ENCODE measurements around the gene MARF1. TPM values are rescaled to one million over a fixed set of nuclear protein-coding genes. Genes with fewer than 3 reads are reported as not detected.
"Not testable (repeated sequence)": the region's sequence is repeated elsewhere in the genome, so short reads cannot be mapped to it uniquely, and the experiment has no call there.

MARF1 gene
- total RNA-seq, 1 experiment from 2014 or later: 59.4 TPM

DNA sequence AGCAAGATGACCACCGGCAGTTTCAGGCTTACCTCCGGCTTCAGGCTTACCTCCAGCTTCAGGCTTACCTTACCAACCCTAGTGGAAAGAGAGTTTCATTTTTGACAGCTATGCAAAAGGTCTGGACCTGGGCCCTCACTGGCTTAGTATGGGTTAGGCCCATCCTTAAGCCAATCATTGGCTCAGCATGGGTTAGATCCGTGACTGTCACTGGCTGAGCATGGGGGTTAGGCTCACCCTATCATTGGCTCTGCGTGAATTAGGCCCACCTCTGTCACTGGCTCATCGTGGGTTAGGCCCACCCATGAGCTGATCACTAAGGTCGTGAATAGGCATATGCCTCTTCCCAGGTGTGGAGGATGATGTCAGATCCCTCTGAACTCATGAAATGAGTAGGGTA lies 15.2 kb upstream of the MARF1 start (continued):
- TF ChIP-seq CEBPB (IDR thresholded peaks at IDR 0.05; ENCODE audit: low read depth) (no peak), EZH2phosphoT487 (IDR thresholded peaks at IDR 0.05; ENCODE audit: borderline replicate concordance) (no peak)

DNA sequence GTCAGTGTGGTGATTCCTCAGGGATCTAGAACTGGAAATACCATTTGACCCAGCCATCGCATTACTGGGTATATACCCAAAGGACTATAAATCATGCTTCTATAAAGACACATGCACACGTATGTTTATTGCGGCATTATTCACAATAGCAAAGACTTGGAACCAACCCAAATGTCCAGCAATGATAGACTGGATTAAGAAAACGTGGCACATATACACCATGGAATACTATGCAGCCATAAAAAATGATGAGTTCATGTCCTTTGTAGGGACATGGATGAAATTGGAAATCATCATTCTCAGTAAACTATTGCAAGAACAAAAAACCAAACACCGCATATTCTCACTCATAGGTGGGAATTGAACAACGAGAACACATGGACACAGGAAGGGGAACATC lies 12.6 kb upstream of the MARF1 start:
- peaks cover 10 to 16% of the 10 kb centered on the region in 2 experiments; a peak in 1 of 4 replicates for H3K36me3 ChIP-seq (ENCODE audit: control insufficient read depth in 1 of 2, insufficient read depth in 2 of 2, low read length in 2 of 2)
- H2AFZ ChIP-seq (ENCODE audit: low read depth, low read length, poor library complexity, severe bottlenecking); CTCF ChIA-PET; H3K27me3 ChIP-seq (ENCODE audit: insufficient read depth, low read length); H3K4me3 ChIP-seq (replicated peaks in 1 of 2; ENCODE audit: low read depth in 1 of 2, low read length in 2 of 2); intact Hi-C loops (cut with micrococcal nuclease); H3K9ac ChIP-seq (ENCODE audit: low read length); DNase-seq (ENCODE audit: low read depth, low spot score); H3K9me3 ChIP-seq (ENCODE audit: control insufficient read depth in 1 of 2, insufficient read depth in 1 of 2, low read depth in 1 of 2, low read length in 2 of 2); H3K27ac ChIP-seq (ENCODE audit: low read depth, low read length); H4K20me1 ChIP-seq (ENCODE audit: insufficient read depth); H3K4me1 ChIP-seq (ENCODE audit: control insufficient read depth in 1 of 2, insufficient read depth in 2 of 2, low read length in 2 of 2); POLR2A ChIA-PET; ATAC-seq; BruUV-seq (replicated peaks); H3K4me2 ChIP-seq (ENCODE audit: low read length); H3K9me2 ChIP-seq (ENCODE audit: insufficient read depth); RAD21 ChIA-PET (ENCODE audit: low non-redundant PET in 1 of 2, low total read pairs in 2 of 2, uncharacterized antibody in 2 of 2, unreplicated experiment in 2 of 2): not testable (repeated sequence)
- H3K79me2 ChIP-seq (ENCODE audit: insufficient read depth, low read length): peaks cover 90% of the 10 kb centered on the region

DNA sequence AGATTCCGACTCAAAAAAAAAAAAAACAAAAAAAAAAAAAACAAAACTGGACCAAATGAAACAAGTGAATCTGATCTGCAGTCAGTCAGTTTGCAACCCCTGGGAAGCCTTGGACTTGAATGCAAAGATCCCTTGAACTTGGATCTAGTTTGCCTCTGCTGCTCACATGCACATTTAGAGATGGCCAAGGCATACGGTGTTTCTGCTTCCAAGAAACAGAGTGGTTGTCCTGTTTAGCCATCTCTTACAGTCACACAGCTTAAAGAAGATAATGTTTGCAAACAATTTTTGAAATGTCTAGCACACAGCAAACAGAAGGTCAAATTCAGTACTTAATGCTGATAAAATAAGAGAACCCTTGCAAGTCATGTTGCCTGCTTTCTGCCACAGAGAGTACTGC lies 11.6 kb upstream of the MARF1 start:
- BruUV-seq (replicated peaks): no TSS peak
- TF ChIP-seq POLR2A (IDR thresholded peaks at IDR 0.05; ENCODE audit: borderline replicate concordance, extremely low read depth, insufficient read depth, insufficient read length) (no peak), SIN3A (IDR thresholded peaks at IDR 0.05; ENCODE audit: low read depth) (no peak), EZH2phosphoT487 (IDR thresholded peaks at IDR 0.05; ENCODE audit: borderline replicate concordance) (no peak), SRF (IDR thresholded peaks at IDR 0.05; ENCODE audit: low read depth) (no peak), CEBPB (IDR thresholded peaks at IDR 0.05; ENCODE audit: low read depth) (no peak), ZFX (IDR thresholded peaks at IDR 0.05) (no peak), SP1 (IDR thresholded peaks at IDR 0.05; ENCODE audit: low read depth) (no peak), FOSL1 (IDR thresholded peaks at IDR 0.05; ENCODE audit: low read depth) (no peak), JUND (IDR thresholded peaks at IDR 0.05) (no peak), EZH2 (IDR thresholded peaks at IDR 0.05) (no peak), TCF7L2 (IDR thresholded peaks at IDR 0.05; ENCODE audit: borderline replicate concordance, extremely low read depth, insufficient read depth, insufficient read length) (no peak), ZNF274 (IDR thresholded peaks at IDR 0.05; ENCODE audit: low read depth, low read length) (no peak), CBX3 (IDR thresholded peaks at IDR 0.05; ENCODE audit: low read depth) (no peak)
- TF ChIP-seq, protein P1, sequence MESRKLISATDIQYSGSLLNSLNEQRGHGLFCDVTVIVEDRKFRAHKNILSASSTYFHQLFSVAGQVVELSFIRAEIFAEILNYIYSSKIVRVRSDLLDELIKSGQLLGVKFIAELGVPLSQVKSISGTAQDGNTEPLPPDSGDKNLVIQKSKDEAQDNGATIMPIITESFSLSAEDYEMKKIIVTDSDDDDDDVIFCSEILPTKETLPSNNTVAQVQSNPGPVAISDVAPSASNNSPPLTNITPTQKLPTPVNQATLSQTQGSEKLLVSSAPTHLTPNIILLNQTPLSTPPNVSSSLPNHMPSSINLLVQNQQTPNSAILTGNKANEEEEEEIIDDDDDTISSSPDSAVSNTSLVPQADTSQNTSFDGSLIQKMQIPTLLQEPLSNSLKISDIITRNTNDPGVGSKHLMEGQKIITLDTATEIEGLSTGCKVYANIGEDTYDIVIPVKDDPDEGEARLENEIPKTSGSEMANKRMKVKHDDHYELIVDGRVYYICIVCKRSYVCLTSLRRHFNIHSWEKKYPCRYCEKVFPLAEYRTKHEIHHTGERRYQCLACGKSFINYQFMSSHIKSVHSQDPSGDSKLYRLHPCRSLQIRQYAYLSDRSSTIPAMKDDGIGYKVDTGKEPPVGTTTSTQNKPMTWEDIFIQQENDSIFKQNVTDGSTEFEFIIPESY (IDR thresholded peaks at IDR 0.05; ENCODE audit: extremely low read depth, insufficient replicate concordance, low read length): no peak
- TF ChIP-seq, protein P2, sequence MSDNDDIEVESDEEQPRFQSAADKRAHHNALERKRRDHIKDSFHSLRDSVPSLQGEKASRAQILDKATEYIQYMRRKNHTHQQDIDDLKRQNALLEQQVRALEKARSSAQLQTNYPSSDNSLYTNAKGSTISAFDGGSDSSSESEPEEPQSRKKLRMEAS (IDR thresholded peaks at IDR 0.05): no peak
- TF ChIP-seq, protein P3, sequence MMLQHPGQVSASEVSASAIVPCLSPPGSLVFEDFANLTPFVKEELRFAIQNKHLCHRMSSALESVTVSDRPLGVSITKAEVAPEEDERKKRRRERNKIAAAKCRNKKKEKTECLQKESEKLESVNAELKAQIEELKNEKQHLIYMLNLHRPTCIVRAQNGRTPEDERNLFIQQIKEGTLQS (IDR thresholded peaks at IDR 0.05): no peak
- TF ChIP-seq, protein P4, sequence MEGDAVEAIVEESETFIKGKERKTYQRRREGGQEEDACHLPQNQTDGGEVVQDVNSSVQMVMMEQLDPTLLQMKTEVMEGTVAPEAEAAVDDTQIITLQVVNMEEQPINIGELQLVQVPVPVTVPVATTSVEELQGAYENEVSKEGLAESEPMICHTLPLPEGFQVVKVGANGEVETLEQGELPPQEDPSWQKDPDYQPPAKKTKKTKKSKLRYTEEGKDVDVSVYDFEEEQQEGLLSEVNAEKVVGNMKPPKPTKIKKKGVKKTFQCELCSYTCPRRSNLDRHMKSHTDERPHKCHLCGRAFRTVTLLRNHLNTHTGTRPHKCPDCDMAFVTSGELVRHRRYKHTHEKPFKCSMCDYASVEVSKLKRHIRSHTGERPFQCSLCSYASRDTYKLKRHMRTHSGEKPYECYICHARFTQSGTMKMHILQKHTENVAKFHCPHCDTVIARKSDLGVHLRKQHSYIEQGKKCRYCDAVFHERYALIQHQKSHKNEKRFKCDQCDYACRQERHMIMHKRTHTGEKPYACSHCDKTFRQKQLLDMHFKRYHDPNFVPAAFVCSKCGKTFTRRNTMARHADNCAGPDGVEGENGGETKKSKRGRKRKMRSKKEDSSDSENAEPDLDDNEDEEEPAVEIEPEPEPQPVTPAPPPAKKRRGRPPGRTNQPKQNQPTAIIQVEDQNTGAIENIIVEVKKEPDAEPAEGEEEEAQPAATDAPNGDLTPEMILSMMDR (IDR thresholded peaks at IDR 0.05 in 2 of 3, conservative IDR thresholded peaks at IDR 0.05 in 1 of 3; ENCODE audit: borderline replicate concordance in 1 of 3, insufficient read depth in 1 of 3, low read depth in 2 of 3, low read length in 2 of 3): no peak

More for the DNA sequence above, 11.6 kb upstream of the MARF1 start:
- Histone ChIP-seq H3K9me2 (ENCODE audit: insufficient read depth) (no peaks in the 10 kb centered on the region), H3K4me2 (ENCODE audit: low read length) (no peak overlapping the region), H3K36me3 (ENCODE audit: control insufficient read depth in 1 of 2, insufficient read depth in 2 of 2, low read length in 2 of 2) (peaks cover 10 to 16% of the 10 kb centered on the region in 2 experiments; a peak in 1 of 4 replicates), H3K4me3 (replicated peaks in 1 of 2; ENCODE audit: low read depth in 1 of 2, low read length in 2 of 2) (no peak overlapping the region), H3K27ac (ENCODE audit: low read depth, low read length) (no peak overlapping the region), H3K79me2 (ENCODE audit: insufficient read depth, low read length) (peaks cover 86% of the 10 kb centered on the region), H2AFZ (ENCODE audit: low read depth, low read length, poor library complexity, severe bottlenecking) (no peak overlapping the region), H4K20me1 (ENCODE audit: insufficient read depth) (no peaks in the 10 kb centered on the region), H3K4me1 (ENCODE audit: control insufficient read depth in 1 of 2, insufficient read depth in 2 of 2, low read length in 2 of 2) (peaks cover 7 to 8% of the 10 kb centered on the region in 2 experiments; a peak in 3 of 4 replicates), H3K27me3 (ENCODE audit: insufficient read depth, low read length) (no peaks in the 10 kb centered on the region), H3K9me3 (ENCODE audit: control insufficient read depth in 1 of 2, insufficient read depth in 1 of 2, low read depth in 1 of 2, low read length in 2 of 2) (no peaks in the 10 kb centered on the region), H3K9ac (ENCODE audit: low read length) (no peak overlapping the region)
- CTCF ChIA-PET: no interaction called here
- DNase-seq (ENCODE audit: low read depth, low spot score) (no peak), ATAC-seq (no peak)
- RAD21 ChIA-PET (ENCODE audit: low non-redundant PET in 1 of 2, low total read pairs in 2 of 2, uncharacterized antibody in 2 of 2, unreplicated experiment in 2 of 2): no interaction called here
- POLR2A ChIA-PET: no interaction called here
- intact Hi-C loops (cut with micrococcal nuclease): no loop called here

Data from HCT116 (cell line).